ENCODE measurements around the gene DMAP1. TPM values are rescaled to one million over a fixed set of nuclear protein-coding genes. Genes with fewer than 3 reads are reported as not detected.

DMAP1 gene
- polyA plus RNA-seq, 3 donors = 18.9 to 51.4 (median 21.3) TPM

- no peaks in the 10 kb centered on the region for H3K27me3 ChIP-seq (ENCODE audit: control insufficient read depth in 2 of 2, insufficient read depth in 2 of 2, low read length in 2 of 2)
- no peak overlapping the region for H2AFZ ChIP-seq (ENCODE audit: insufficient read depth, low read depth, low read length, poor library complexity, severe bottlenecking)
- H3K79me2 ChIP-seq (ENCODE audit: insufficient read depth, low read length) = no peaks in the 10 kb centered on the region
- Mint-ChIP-seq H3K9me3 (peaks cover 0 to under 1% (median 0%) of the 10 kb centered on the region in 7 donors), H3K36me3 (peaks cover 8 to 21% of the 10 kb centered on the region in 2 donors), H3K27me3 (ENCODE audit: low read depth in 3 of 3) (peaks cover 0 to 1% (median 0%) of the 10 kb centered on the region in 3 donors), H3K4me3 (no peak overlapping the region), H3K27ac (peak overlapping the region in 2 of 7 donors; percentile 37), H3K4me1 (peaks cover 5% of the 10 kb centered on the region)
- peaks cover 0 to 5% of the 10 kb centered on the region in 2 donors for H3K4me1 ChIP-seq (ENCODE audit: control insufficient read depth in 1 of 2, insufficient read depth in 2 of 2, low read length in 2 of 2)
- H3K4me3 ChIP-seq (replicated peaks in 1 of 3; ENCODE audit: low read depth in 2 of 3, low read length in 3 of 3) = no peak overlapping the region
- peaks cover 0 to 4% of the 10 kb centered on the region in 2 donors for H3K36me3 ChIP-seq (replicated peaks in 1 of 2; ENCODE audit: control insufficient read depth in 1 of 2, insufficient read depth in 2 of 2, low read length in 2 of 2)
- H4K20me1 ChIP-seq (ENCODE audit: insufficient read depth, low read length) = no peaks in the 10 kb centered on the region
- no peak overlapping the region for H3K9ac ChIP-seq (ENCODE audit: insufficient read depth, low read length, poor library complexity, severe bottlenecking)
- no peaks in the 10 kb centered on the region for H3K9me3 ChIP-seq (replicated peaks in 1 of 2; ENCODE audit: control insufficient read depth in 1 of 2, insufficient read depth in 1 of 2, low read length in 2 of 2)
- H3K27ac ChIP-seq (ENCODE audit: low read depth in 1 of 2, low read length in 2 of 2) = no peak overlapping the region
- intact Hi-C loops (cut with micrococcal nuclease) = no loop called here
- H3K4me2 ChIP-seq (replicated peaks; ENCODE audit: extremely low read depth, low read length, poor library complexity, severe bottlenecking) = no peak overlapping the region
- TF ChIP-seq CTCF (IDR thresholded peaks at IDR 0.05) = no peak
- no peak for DNase-seq
- WGBS (ENCODE audit: insufficient coverage) = no CpG with 5 or more reads among the region's 7 CpGs
These were observed 36.3 kb downstream of the DMAP1 start for GRCh38 chr1:44249543-44249942.

DNA sequence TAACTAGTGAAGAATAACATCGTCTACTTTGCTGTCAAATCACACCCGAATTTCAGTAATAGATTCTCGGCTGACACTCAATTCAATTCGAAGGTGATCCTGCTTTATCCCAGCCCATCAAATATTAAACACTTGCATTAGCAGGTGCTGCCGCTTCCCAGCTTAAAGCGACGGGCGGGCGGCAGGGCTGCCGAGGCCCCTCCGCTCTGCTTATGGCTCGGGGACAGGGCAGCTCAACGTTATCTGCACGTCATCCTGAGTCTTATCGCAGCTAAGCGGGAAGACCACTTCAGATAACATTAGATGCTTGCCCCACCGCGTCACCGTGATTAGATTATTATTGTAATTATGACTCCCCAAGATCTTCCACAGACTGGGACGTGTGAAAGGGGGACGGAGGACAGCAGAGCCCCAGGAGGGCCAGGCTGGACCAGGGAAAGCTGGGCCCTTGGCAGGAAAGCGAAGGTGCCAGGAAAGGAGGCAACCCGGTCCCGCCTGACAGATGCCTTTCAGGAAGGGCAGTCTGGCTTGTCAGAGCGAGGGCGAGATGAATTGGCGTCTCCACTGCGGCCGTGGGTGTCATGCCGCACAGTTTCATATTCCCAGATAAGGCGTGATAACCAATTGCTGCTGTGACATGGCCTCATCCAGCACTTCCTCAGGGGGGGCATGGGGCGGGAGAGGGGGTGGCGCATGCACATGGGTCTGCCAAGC, 37.0 kb downstream of the DMAP1 start:
- H3K27ac ChIP-seq (ENCODE audit: low read depth in 1 of 2, low read length in 2 of 2) = no peak overlapping the region
- H3K4me1 ChIP-seq (ENCODE audit: control insufficient read depth in 1 of 2, insufficient read depth in 2 of 2, low read length in 2 of 2) = peaks cover 0 to 5% of the 10 kb centered on the region in 2 donors
- 96% methylated on average over 27 of the region's 33 CpGs for WGBS (ENCODE audit: insufficient coverage)
- H2AFZ ChIP-seq (ENCODE audit: insufficient read depth, low read depth, low read length, poor library complexity, severe bottlenecking) = no peak overlapping the region
- no peaks in the 10 kb centered on the region for H3K79me2 ChIP-seq (ENCODE audit: insufficient read depth, low read length)
- H3K36me3 ChIP-seq (replicated peaks in 1 of 2; ENCODE audit: control insufficient read depth in 1 of 2, insufficient read depth in 2 of 2, low read length in 2 of 2) = peaks cover 0 to 4% of the 10 kb centered on the region in 2 donors
- H3K4me2 ChIP-seq (replicated peaks; ENCODE audit: extremely low read depth, low read length, poor library complexity, severe bottlenecking) = no peak overlapping the region
- H3K9ac ChIP-seq (ENCODE audit: insufficient read depth, low read length, poor library complexity, severe bottlenecking) = no peak overlapping the region
- no peaks in the 10 kb centered on the region for H3K9me3 Mint-ChIP-seq
- no peak for TF ChIP-seq CTCF (IDR thresholded peaks at IDR 0.05)
- peaks cover 5% of the 10 kb centered on the region for H3K4me1 Mint-ChIP-seq
- no peaks in the 10 kb centered on the region for H4K20me1 ChIP-seq (ENCODE audit: insufficient read depth, low read length)
- no peak for DNase-seq
- H3K27me3 Mint-ChIP-seq (ENCODE audit: low read depth in 3 of 3) = peaks cover 0 to 1% (median 0%) of the 10 kb centered on the region in 3 donors
- H3K27me3 ChIP-seq (ENCODE audit: control insufficient read depth in 2 of 2, insufficient read depth in 2 of 2, low read length in 2 of 2) = no peaks in the 10 kb centered on the region
- H3K9me3 ChIP-seq (replicated peaks in 1 of 2; ENCODE audit: control insufficient read depth in 1 of 2, insufficient read depth in 1 of 2, low read length in 2 of 2) = no peaks in the 10 kb centered on the region
- no peak overlapping the region for H3K27ac Mint-ChIP-seq
- H3K36me3 Mint-ChIP-seq = peaks cover 8 to 21% of the 10 kb centered on the region in 2 donors
- intact Hi-C loops (cut with micrococcal nuclease) = no loop called here
- H3K4me3 Mint-ChIP-seq = no peak overlapping the region
- H3K4me3 ChIP-seq (replicated peaks in 1 of 3; ENCODE audit: low read depth in 2 of 3, low read length in 3 of 3) = no peak overlapping the region

All from CD14-positive monocyte (primary cell).